ENCODE results near the gene MYO3B.

The MYO3B gene

GRCh38 chr2:170244555-170244954 is 66.6 kb downstream of the MYO3B start:
- H2AFZ ChIP-seq (ENCODE audit: insufficient read depth, low read length, poor library complexity) = no peak overlapping the region

GRCh38 chr2:170245312-170245711 is 67.4 kb downstream of the MYO3B start:
- no peak overlapping the region for H3K14ac ChIP-seq (ENCODE audit: low read length)
- H4K12ac ChIP-seq (ENCODE audit: low read depth, low read length) = no peak overlapping the region
- no peak for DNase-seq
- no peak overlapping the region for H3K23ac ChIP-seq (ENCODE audit: low read length)
- peaks cover 1% of the 10 kb centered on the region for H3K9me3 ChIP-seq (ENCODE audit: insufficient read depth, low read depth, low read length)
- WGBS (ENCODE audit: extremely low coverage, insufficient coverage, insufficient read length) = no CpG with 5 or more reads among the region's 3 CpGs
- no peak overlapping the region for H4K8ac ChIP-seq (ENCODE audit: low read depth, low read length)
- H3K4me2 ChIP-seq (ENCODE audit: low read length) = no peak overlapping the region
- no peak overlapping the region for H4K91ac ChIP-seq (ENCODE audit: low read depth, low read length)
- H3K4me3 ChIP-seq (ENCODE audit: low read depth, low read length) = no peak overlapping the region
- H3K9ac ChIP-seq (ENCODE audit: low read length) = no peak overlapping the region
- no peak overlapping the region for H2BK120ac ChIP-seq (ENCODE audit: insufficient read depth, low read length, poor library complexity)
- no peak overlapping the region for H3K4ac ChIP-seq (ENCODE audit: low read depth, low read length)
- H2BK12ac ChIP-seq (ENCODE audit: low read length) = no peak overlapping the region
- H3K18ac ChIP-seq (ENCODE audit: low read length) = no peak overlapping the region
- H3K79me1 ChIP-seq (ENCODE audit: low read length) = no peaks in the 10 kb centered on the region
- no peaks in the 10 kb centered on the region for H3K79me2 ChIP-seq (ENCODE audit: control insufficient read depth, insufficient read depth, low read length, poor library complexity)
- no peaks in the 10 kb centered on the region for H3K4me1 ChIP-seq (ENCODE audit: control insufficient read depth in 1 of 2, insufficient read depth in 2 of 2, low read length in 2 of 2)
- no peak overlapping the region for H2AK5ac ChIP-seq (ENCODE audit: low read length)
- H2BK5ac ChIP-seq (ENCODE audit: low read depth, low read length, poor library complexity) = no peak overlapping the region
- no peaks in the 10 kb centered on the region for H3K27me3 ChIP-seq (ENCODE audit: insufficient read depth, low read length)
- no peak overlapping the region for H3K27ac ChIP-seq (ENCODE audit: low read depth, low read length)
- no peak overlapping the region for H2AFZ ChIP-seq (ENCODE audit: insufficient read depth, low read length, poor library complexity)
- no peaks in the 10 kb centered on the region for H3K36me3 ChIP-seq (ENCODE audit: control insufficient read depth in 1 of 2, insufficient read depth in 2 of 2, low read length in 2 of 2)

More at GRCh38 chr2:170244555-170244954, 66.6 kb downstream of the MYO3B start:
- no peak overlapping the region for H4K8ac ChIP-seq (ENCODE audit: low read depth, low read length)
- no peak overlapping the region for H3K14ac ChIP-seq (ENCODE audit: low read length)
- no peak overlapping the region for H2BK12ac ChIP-seq (ENCODE audit: low read length)
- H3K79me2 ChIP-seq (ENCODE audit: control insufficient read depth, insufficient read depth, low read length, poor library complexity) = no peaks in the 10 kb centered on the region
- H3K23ac ChIP-seq (ENCODE audit: low read length) = no peak overlapping the region
- H3K4me1 ChIP-seq (ENCODE audit: control insufficient read depth in 1 of 2, insufficient read depth in 2 of 2, low read length in 2 of 2) = no peaks in the 10 kb centered on the region
- no peak overlapping the region for H3K4me2 ChIP-seq (ENCODE audit: low read length)
- H3K27ac ChIP-seq (ENCODE audit: low read depth, low read length) = no peak overlapping the region
- H2BK5ac ChIP-seq (ENCODE audit: low read depth, low read length, poor library complexity) = no peak overlapping the region
- no peak overlapping the region for H2BK120ac ChIP-seq (ENCODE audit: insufficient read depth, low read length, poor library complexity)
- H3K79me1 ChIP-seq (ENCODE audit: low read length) = no peaks in the 10 kb centered on the region
- H3K27me3 ChIP-seq (ENCODE audit: insufficient read depth, low read length) = no peaks in the 10 kb centered on the region
- H3K4me3 ChIP-seq (ENCODE audit: low read depth, low read length) = no peak overlapping the region
- WGBS (ENCODE audit: extremely low coverage, insufficient coverage, insufficient read length) = no CpG with 5 or more reads among the region's 4 CpGs
- no peak overlapping the region for H4K91ac ChIP-seq (ENCODE audit: low read depth, low read length)
- no peaks in the 10 kb centered on the region for H3K36me3 ChIP-seq (ENCODE audit: control insufficient read depth in 1 of 2, insufficient read depth in 2 of 2, low read length in 2 of 2)
- no peak overlapping the region for H3K18ac ChIP-seq (ENCODE audit: low read length)
- DNase-seq = peak; percentile 14 to 82
- H3K9ac ChIP-seq (ENCODE audit: low read length) = no peak overlapping the region
- H2AK5ac ChIP-seq (ENCODE audit: low read length) = no peak overlapping the region
- H4K12ac ChIP-seq (ENCODE audit: low read depth, low read length) = no peak overlapping the region
- no peak overlapping the region for H3K4ac ChIP-seq (ENCODE audit: low read depth, low read length)
- no peaks in the 10 kb centered on the region for H3K9me3 ChIP-seq (ENCODE audit: insufficient read depth, low read depth, low read length)

- no peak overlapping the region for H3K23ac ChIP-seq (ENCODE audit: low read length)
- no peak overlapping the region for H2AFZ ChIP-seq (ENCODE audit: insufficient read depth, low read length, poor library complexity)
- no peak overlapping the region for H2BK120ac ChIP-seq (ENCODE audit: insufficient read depth, low read length, poor library complexity)
- no peak overlapping the region for H3K27ac ChIP-seq (ENCODE audit: low read depth, low read length)
- H3K18ac ChIP-seq (ENCODE audit: low read length) = no peak overlapping the region
- no peak overlapping the region for H4K8ac ChIP-seq (ENCODE audit: low read depth, low read length)
- H3K4me3 ChIP-seq (ENCODE audit: low read depth, low read length) = no peak overlapping the region
- no peaks in the 10 kb centered on the region for H3K36me3 ChIP-seq (ENCODE audit: control insufficient read depth in 1 of 2, insufficient read depth in 2 of 2, low read length in 2 of 2)
- no peak overlapping the region for H4K91ac ChIP-seq (ENCODE audit: low read depth, low read length)
- no peak overlapping the region for H3K9ac ChIP-seq (ENCODE audit: low read length)
- no peak overlapping the region for H2AK5ac ChIP-seq (ENCODE audit: low read length)
- WGBS (ENCODE audit: extremely low coverage, insufficient coverage, insufficient read length) = no CpG with 5 or more reads among the region's 3 CpGs
- no peak overlapping the region for H3K4me2 ChIP-seq (ENCODE audit: low read length)
- H3K27me3 ChIP-seq (ENCODE audit: insufficient read depth, low read length) = no peaks in the 10 kb centered on the region
- H3K79me2 ChIP-seq (ENCODE audit: control insufficient read depth, insufficient read depth, low read length, poor library complexity) = no peaks in the 10 kb centered on the region
- no peaks in the 10 kb centered on the region for H3K79me1 ChIP-seq (ENCODE audit: low read length)
- H3K9me3 ChIP-seq (ENCODE audit: insufficient read depth, low read depth, low read length) = peaks cover 2% of the 10 kb centered on the region
- no peaks in the 10 kb centered on the region for H3K4me1 ChIP-seq (ENCODE audit: control insufficient read depth in 1 of 2, insufficient read depth in 2 of 2, low read length in 2 of 2)
- H3K14ac ChIP-seq (ENCODE audit: low read length) = no peak overlapping the region
- H3K4ac ChIP-seq (ENCODE audit: low read depth, low read length) = no peak overlapping the region
- H4K12ac ChIP-seq (ENCODE audit: low read depth, low read length) = no peak overlapping the region
- no peak overlapping the region for H2BK5ac ChIP-seq (ENCODE audit: low read depth, low read length, poor library complexity)
- no peak overlapping the region for H2BK12ac ChIP-seq (ENCODE audit: low read length)
- no peak for DNase-seq
Observed at GRCh38 chr2:170247333-170247732, 69.4 kb downstream of the MYO3B start.

- no peaks in the 10 kb centered on the region for H3K27me3 ChIP-seq (ENCODE audit: insufficient read depth, low read length)
- no peak overlapping the region for H4K12ac ChIP-seq (ENCODE audit: low read depth, low read length)
- H3K14ac ChIP-seq (ENCODE audit: low read length) = no peak overlapping the region
- no peak overlapping the region for H3K27ac ChIP-seq (ENCODE audit: low read depth, low read length)
- H3K79me1 ChIP-seq (ENCODE audit: low read length) = no peaks in the 10 kb centered on the region
- no peak overlapping the region for H2AFZ ChIP-seq (ENCODE audit: insufficient read depth, low read length, poor library complexity)
- peaks cover 2% of the 10 kb centered on the region for H3K9me3 ChIP-seq (ENCODE audit: insufficient read depth, low read depth, low read length)
- no CpG with 5 or more reads among the region's 1 CpG for WGBS (ENCODE audit: extremely low coverage, insufficient coverage, insufficient read length)
- H4K8ac ChIP-seq (ENCODE audit: low read depth, low read length) = no peak overlapping the region
- no peak overlapping the region for H2BK5ac ChIP-seq (ENCODE audit: low read depth, low read length, poor library complexity)
- H3K18ac ChIP-seq (ENCODE audit: low read length) = no peak overlapping the region
- no peaks in the 10 kb centered on the region for H3K36me3 ChIP-seq (ENCODE audit: control insufficient read depth in 1 of 2, insufficient read depth in 2 of 2, low read length in 2 of 2)
- H3K4me3 ChIP-seq (ENCODE audit: low read depth, low read length) = no peak overlapping the region
- no peaks in the 10 kb centered on the region for H3K79me2 ChIP-seq (ENCODE audit: control insufficient read depth, insufficient read depth, low read length, poor library complexity)
- no peak for DNase-seq
- no peak overlapping the region for H3K23ac ChIP-seq (ENCODE audit: low read length)
- H4K91ac ChIP-seq (ENCODE audit: low read depth, low read length) = no peak overlapping the region
- H2BK120ac ChIP-seq (ENCODE audit: insufficient read depth, low read length, poor library complexity) = no peak overlapping the region
- H2BK12ac ChIP-seq (ENCODE audit: low read length) = no peak overlapping the region
- H3K4me2 ChIP-seq (ENCODE audit: low read length) = no peak overlapping the region
- no peaks in the 10 kb centered on the region for H3K4me1 ChIP-seq (ENCODE audit: control insufficient read depth in 1 of 2, insufficient read depth in 2 of 2, low read length in 2 of 2)
- no peak overlapping the region for H3K4ac ChIP-seq (ENCODE audit: low read depth, low read length)
- no peak overlapping the region for H2AK5ac ChIP-seq (ENCODE audit: low read length)
- H3K9ac ChIP-seq (ENCODE audit: low read length) = no peak overlapping the region
Observed at GRCh38 chr2:170247882-170248393, 70.0 kb downstream of the MYO3B start.

All from trophoblast cell (in vitro differentiated cells and primary cell).